KOPT-K1 (cell line): Measurements from ENCODE around the gene CNGA2.

Source experiments
- H3K27ac ChIP-seq: fragments of 200-600 bp; sonication (generic); 2 replicates; pipeline ENCODE4 v1.5.1; 2016; ENCODE audit warnings: antibody characterized with exemption, mild to moderate bottlenecking, low read depth, low read length; ENCODE audit not compliant: poor library complexity, severe bottlenecking
- H3K36me3 ChIP-seq: fragments of 200-600 bp; sonication (generic); 2 replicates; pipeline ENCODE4 v1.5.1; 2017; ENCODE audit warnings: antibody characterized with exemption, mild to moderate bottlenecking, low read length, moderate library complexity; ENCODE audit not compliant: insufficient read depth
- H3K9me3 ChIP-seq: fragments of 200-600 bp; sonication (generic); 2 replicates; pipeline ENCODE4 v1.5.1; 2017; ENCODE audit warnings: antibody characterized with exemption, low read length, mild to moderate bottlenecking; ENCODE audit not compliant: insufficient read depth, poor library complexity, severe bottlenecking

CNGA2 gene

GRCh38 chrX:151791961-151792360, 57.4 kb downstream of the CNGA2 start:
- H3K36me3 ChIP-seq = no peaks in the 10 kb centered on the region
- no peak overlapping the region for H3K27ac ChIP-seq
- H3K9me3 ChIP-seq = no peaks in the 10 kb centered on the region

DNA sequence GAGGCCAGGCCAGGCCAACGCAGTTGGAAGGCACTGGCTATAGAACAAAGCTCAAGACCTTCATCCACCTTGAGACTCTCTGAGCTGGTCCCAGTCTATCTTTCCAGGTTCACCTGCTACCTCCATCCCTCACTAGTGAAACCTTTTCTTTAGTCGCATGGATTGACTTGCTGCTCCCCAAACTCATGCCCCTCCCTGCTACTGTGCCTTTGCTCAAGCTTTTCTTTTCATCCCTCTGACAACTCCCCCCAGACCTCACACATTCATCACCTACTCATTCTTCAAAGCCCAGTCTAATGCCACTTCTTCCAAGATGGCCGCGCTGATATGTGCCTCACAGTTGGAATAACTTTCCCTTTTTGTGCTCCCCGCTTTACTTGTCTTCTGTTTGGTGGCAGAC, 58.0 kb downstream of the CNGA2 start:
- Histone ChIP-seq H3K27ac (no peak overlapping the region), H3K36me3 (no peaks in the 10 kb centered on the region), H3K9me3 (no peaks in the 10 kb centered on the region)

DNA sequence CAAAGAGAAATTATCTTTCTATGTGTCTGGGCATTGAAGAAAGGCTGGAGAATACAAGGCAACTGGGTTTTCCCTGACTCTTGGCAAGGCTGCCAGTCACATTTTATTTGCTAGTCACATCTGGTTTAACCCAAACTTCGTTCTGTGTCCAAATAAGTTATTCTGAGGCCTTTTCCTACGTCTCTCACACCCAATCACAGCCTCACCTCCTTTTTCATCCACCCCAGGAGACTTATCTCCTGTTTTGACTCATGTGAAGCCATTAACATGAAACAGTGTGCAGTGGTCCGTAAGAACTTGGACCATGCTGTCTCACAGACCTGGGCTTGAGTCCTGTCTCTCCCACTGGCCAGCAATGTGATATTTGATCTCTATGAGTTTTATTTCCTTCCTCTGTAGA, 59.3 kb downstream of the CNGA2 start:
- Histone ChIP-seq H3K27ac (no peak overlapping the region), H3K36me3 (no peaks in the 10 kb centered on the region), H3K9me3 (no peaks in the 10 kb centered on the region)
